ENCODE results near the gene DDX19B. TPM values are rescaled to one million over a fixed set of nuclear protein-coding genes. Genes with fewer than 3 reads are reported as not detected.
"Not testable (repeated sequence)": the region's sequence is repeated elsewhere in the genome, so short reads cannot be mapped to it uniquely, and the experiment has no call there.

The DDX19B gene
- 32.3 and 33.8 TPM in 2 replicates for total RNA-seq

DNA sequence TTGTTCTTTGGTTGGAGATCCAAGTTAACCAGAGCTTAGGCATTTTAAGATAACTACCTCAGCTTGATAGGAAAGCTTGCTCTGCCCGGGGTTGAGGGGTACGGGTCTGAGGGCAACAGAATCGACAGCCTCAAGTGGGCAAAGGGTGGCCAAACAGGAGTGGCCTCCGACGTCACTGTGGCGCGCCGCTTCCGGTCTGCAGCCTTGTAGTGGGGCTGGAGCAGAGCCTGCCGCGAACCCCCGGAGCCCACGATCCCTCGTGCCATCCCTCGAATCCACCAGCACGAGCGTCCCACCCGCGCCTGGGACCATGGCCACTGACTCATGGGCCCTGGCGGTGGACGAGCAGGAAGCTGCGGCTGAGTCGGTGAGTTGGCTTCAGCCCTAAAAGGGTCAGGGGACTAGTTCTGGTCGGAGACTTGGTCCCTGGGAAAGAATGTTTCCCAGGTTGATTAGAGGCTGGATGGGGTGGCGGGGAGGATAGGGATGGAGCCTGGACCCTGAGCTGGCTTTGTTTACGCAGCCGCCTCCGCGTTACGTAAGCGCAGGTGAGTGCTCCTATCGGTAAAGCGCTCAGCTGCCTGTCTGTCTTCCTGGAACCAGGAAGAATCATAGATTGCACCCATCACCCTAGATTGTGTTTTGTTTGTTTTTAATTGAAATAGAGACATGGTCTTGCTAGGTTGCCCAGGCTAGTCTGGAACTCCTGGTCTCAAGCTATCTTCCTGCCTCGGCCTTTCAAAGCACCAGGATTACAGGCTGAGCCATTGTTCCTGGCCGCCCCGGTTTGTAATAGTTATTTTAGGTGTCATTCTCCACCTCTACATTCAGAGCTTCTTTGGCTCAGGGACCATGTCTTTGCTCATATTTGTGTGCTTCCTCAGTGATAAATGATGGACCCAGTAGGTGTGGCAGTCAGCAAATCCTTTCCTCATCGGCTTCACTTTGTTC lies at the start of gene DDX19B:
TSS of gene DDX19B (plus strand) at position 199 of the 951 bp plus-strand sequence. CDS start at position 311, 112 bp downstream.
- intact Hi-C loops (cut with micrococcal nuclease) = loop anchor here (1.0 to 10.0 kb wide), 2 partner anchors 47 to 184 kb away; partner anchors contain the start of genes DDX19A and PDPR

DNA sequence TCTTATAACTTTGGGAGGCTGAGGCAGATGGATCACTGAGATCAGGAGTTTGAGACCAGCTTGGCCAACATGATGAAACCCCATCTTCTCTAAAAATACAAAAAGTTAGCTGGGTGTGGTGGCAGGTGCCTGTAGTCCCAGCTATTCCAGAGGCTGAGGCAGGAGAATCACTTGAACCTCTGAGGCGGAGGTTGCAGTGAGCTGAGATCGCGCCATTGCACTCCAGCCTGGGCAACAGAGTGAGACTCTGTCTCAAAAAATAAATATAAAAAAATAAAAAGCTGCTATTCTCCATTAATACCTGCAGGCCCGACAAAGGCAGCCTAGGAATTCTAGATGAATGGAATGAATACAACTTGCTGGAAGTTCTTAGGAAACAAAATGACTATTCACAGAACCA lies 49.3 kb upstream of the DDX19B start:
- intact Hi-C loops (cut with micrococcal nuclease) = loop anchor here (5.0 to 10.0 kb wide), 2 partner anchors 275 to 497 kb away; partner anchors contain the start of genes COG4, NOB1 and SF3B3

- intact Hi-C loops (cut with micrococcal nuclease) = loop anchor here (1.0 to 10.0 kb wide), 4 partner anchors 96 to 499 kb away; partner anchors contain the start of genes COG4, NOB1 and SF3B3
Observed at GRCh38 chr16:70250748-70251628, 48.0 kb upstream of the DDX19B start.

GRCh38 chr16:70251629-70252354 lies 47.2 kb upstream of the DDX19B start, which contains the start of gene EXOSC6:
TSS of gene EXOSC6 (minus strand) at chr16:70251940. CDS start at chr16:70251900, 40 bp downstream.
- intact Hi-C loops (cut with micrococcal nuclease) = loop anchor here (1.0 to 10.0 kb wide), 5 partner anchors 38 to 499 kb away; partner anchors contain the start of genes AARS1, COG4, NOB1 and SF3B3

DNA sequence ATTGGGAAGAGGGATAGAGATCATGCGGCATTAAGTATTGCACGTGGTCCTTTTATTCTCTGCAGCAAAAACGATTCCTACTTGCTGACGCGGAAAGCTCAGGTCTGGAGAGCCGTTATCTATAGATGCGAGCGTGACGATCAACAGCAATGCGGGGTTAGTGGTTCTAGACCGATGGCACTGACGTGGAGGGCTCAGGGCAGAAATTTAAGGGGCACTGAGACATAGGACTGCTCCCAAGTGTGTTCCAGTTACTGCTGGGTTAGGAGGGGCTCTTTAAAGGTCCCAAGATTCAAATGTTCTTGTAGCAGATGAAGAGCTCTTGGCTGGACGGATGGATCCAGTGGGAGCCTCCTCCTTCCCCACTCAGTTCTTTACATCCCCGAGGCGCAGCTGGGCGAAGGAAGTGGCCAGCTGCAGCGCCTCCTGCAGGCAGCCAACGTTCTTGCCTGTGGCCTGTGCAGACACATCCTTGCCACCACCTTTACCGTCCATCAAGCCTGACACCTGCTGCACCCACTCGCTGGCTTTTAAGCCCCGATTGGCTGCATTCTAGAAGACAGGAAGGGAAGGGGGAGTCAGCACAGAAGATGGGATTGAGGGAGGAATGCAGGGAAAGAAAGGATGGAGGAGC lies 46.5 kb upstream of the DDX19B start:
- intact Hi-C loops (cut with micrococcal nuclease) = loop anchor here (1.0 to 10.0 kb wide), 3 partner anchors 37 to 500 kb away; partner anchors contain the start of genes AARS1, COG4, NOB1 and SF3B3

GRCh38 chr16:70253291-70254106 lies 45.5 kb upstream of the DDX19B start:
- intact Hi-C loops (cut with micrococcal nuclease) = loop anchor here (5.0 to 10.0 kb wide), 2 partner anchors 271 to 501 kb away; partner anchors contain the start of genes COG4, NOB1 and SF3B3

DNA sequence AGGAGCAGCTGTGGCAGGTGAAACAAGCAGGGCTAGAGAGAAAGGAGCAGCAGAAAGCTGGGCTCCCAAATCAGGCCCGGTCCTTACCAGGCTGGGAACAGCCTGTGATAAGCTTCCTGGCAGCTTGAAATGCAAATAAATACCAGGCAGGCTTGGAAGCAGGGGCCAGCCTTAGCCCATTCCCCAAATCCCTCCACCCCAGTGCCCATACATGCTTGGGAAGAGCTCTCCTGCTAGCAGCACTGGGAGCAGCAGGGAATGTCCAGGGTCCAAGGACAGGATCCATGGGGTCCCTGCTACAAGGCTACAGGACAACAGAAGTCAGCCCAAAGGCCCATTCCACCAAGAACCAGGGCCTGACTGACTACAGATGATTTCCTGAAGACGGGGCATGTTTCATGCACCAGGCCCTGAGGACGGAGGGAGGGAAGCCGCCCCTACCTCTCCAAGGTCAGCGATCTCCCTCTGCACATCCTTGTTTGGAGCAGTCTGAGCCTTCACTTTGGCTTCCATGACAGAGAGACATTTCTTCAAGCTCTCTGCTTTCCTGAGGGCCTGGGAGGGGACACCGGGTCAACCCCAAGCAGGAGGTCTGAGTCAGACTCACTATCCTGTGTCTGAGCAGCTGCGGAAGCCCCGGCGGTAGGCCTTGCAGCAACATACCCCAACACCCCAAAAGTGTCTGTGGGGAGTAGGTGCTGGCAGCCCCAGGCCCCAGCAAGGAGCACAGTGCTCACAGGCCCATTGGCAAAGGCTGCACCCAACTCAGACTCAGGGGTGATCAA lies 44.6 kb upstream of the DDX19B start:
- intact Hi-C loops (cut with micrococcal nuclease) = loop anchor here (5.0 to 10.0 kb wide), 2 partner anchors 270 to 502 kb away; partner anchors contain the start of genes COG4, NOB1 and SF3B3

DNA sequence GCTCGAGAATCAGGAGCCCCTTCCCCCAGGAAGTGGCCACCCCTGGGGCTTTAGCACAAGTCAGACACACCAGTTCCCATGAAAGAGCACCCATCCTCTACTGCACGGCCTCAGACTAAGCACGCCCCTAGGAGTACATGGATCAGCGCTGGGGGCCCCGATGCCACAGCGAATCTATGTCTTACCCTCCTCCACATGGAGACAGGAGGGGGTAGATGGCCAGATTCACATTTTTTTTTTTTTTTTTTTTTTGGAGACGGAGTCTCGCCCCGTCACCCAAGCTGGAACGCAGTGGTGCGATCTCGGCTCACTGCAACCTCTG lies 44.1 kb upstream of the DDX19B start:
- intact Hi-C loops (cut with micrococcal nuclease) = loop anchor here (5.0 to 10.0 kb wide), 2 partner anchors 270 to 503 kb away; partner anchors contain the start of genes COG4, NOB1 and SF3B3

GRCh38 chr16:70255574-70255973 lies 43.4 kb upstream of the DDX19B start:
- intact Hi-C loops (cut with micrococcal nuclease) = loop anchor here (10.0 kb wide), 1 partner anchor 269 kb away; the partner anchor contains the start of genes COG4 and SF3B3

- intact Hi-C loops (cut with micrococcal nuclease) = loop anchor here (10.0 kb wide), 1 partner anchor 267 kb away; the partner anchor contains the start of genes COG4 and SF3B3
Observed at GRCh38 chr16:70257391-70257790, 41.6 kb upstream of the DDX19B start.

GRCh38 chr16:70258065-70258464 lies 40.9 kb upstream of the DDX19B start:
- intact Hi-C loops (cut with micrococcal nuclease) = loop anchor here (10.0 kb wide), 1 partner anchor 267 kb away; the partner anchor contains the start of genes COG4 and SF3B3

DNA sequence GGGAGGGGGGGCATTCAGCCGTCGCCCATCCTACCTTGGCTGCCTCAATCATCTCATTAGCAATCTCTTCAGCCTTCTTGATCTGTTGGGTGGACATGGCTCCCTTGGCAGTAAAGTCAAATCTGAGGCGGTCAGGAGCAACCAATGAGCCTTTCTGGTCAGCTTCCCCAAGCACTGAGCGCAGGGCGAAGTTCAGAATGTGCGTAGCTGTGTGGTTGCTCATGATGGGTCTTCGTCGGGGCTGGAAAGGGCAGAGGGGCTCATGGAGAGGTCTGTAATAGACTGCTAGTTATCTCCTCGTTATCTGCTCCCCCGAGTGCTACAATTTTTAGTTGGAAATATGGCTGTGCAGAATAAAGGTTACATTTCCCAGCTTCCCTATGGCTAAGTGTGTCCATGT lies 40.0 kb upstream of the DDX19B start:
- intact Hi-C loops (cut with micrococcal nuclease) = loop anchor here (10.0 kb wide), 1 partner anchor 266 kb away; the partner anchor contains the start of genes COG4 and SF3B3

- intact Hi-C loops (cut with micrococcal nuclease) = loop anchor here (10.0 kb wide), 1 partner anchor 265 kb away; the partner anchor contains the start of genes COG4 and SF3B3
Observed at GRCh38 chr16:70259903-70260302, 39.1 kb upstream of the DDX19B start.

- intact Hi-C loops (cut with micrococcal nuclease) = no loop called here
Observed at GRCh38 chr16:70267516-70267915, 31.5 kb upstream of the DDX19B start.

DNA sequence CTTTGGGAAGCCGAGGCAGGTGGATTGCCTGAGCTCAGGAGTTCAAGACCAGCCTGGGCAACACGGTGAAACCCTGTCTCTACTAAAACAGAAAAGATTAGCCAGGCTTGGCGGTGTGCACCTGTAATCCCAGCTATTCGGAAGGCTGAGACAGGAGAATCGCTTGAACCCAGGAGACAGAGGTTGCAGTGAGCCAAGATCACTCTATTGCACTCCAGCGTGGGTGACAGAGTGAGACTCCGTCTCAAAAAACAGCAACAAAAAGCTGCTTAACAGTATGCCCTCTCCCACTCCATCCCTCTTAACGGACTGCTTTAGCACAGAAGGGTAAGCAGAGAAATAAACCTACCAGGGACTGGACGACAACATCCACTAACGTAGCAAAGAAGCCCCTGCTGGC lies 31.1 kb upstream of the DDX19B start:
- intact Hi-C loops (cut with micrococcal nuclease) = not testable (repeated sequence)

- intact Hi-C loops (cut with micrococcal nuclease) = no loop called here
Observed at GRCh38 chr16:70269471-70269870, 29.5 kb upstream of the DDX19B start.

- intact Hi-C loops (cut with micrococcal nuclease) = no loop called here
Observed at GRCh38 chr16:70270176-70270575, 28.8 kb upstream of the DDX19B start.

DNA sequence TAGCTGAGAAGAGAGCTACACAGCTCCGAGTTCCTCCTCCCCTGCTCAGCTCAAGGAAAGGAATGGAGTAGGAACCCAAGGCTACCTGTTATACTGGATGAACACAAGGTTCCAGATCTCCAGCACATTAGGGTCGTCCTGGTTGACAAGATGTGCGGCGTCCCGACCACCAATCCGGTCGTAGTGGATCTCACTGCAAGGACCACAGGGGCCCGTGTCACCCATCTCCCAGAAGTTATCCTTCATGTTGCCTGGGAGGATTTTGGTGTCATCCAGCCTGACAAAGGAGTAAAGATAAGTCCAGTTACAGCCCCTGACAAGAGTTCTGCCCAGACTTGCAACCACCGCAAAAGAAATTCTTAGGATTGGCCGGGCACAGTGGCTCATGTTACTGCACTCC lies 27.3 kb upstream of the DDX19B start:
- intact Hi-C loops (cut with micrococcal nuclease) = no loop called here
